ENCODE measurements around the gene OR2V1. TPM values are rescaled to one million over a fixed set of nuclear protein-coding genes. Genes with fewer than 3 reads are reported as not detected.
"Not testable (repeated sequence)": the region's sequence is repeated elsewhere in the genome, so short reads cannot be mapped to it uniquely, and the experiment has no call there.

The OR2V1 gene
- total and polyA plus RNA-seq, 2 donors (not counting 1 experiment from before 2014, with no cell fraction given): not detected

GRCh38 chr5:181113572-181113971, 17.4 kb downstream of the OR2V1 start:
- H3K9me3 Mint-ChIP-seq (ENCODE audit: insufficient read depth); H3K4me2 ChIP-seq (replicated peaks; ENCODE audit: low read depth, low read length, poor library complexity, severe bottlenecking); H3K4me1 Mint-ChIP-seq; H3K9ac ChIP-seq (ENCODE audit: low read length); POLR2A ChIA-PET; H2AFZ ChIP-seq (ENCODE audit: insufficient read depth, low read depth, low read length, poor library complexity, severe bottlenecking); H3K4me3 Mint-ChIP-seq; H3K79me2 ChIP-seq (ENCODE audit: control insufficient read depth, insufficient read depth, low read length); H3K36me3 ChIP-seq (replicated peaks in 1 of 2; ENCODE audit: control extremely low read depth in 1 of 2, control insufficient read depth in 1 of 2, extremely low read depth in 1 of 2, insufficient read depth in 2 of 2, low read length in 1 of 2); intact Hi-C loops (cut with micrococcal nuclease); H4K20me1 ChIP-seq (ENCODE audit: control insufficient read depth, insufficient read depth, low read length, poor library complexity, severe bottlenecking); DNase-seq; ATAC-seq (ENCODE audit: low read depth); H3K4me3 ChIP-seq (ENCODE audit: control extremely low read depth in 1 of 5, extremely low read depth in 1 of 5, insufficient read depth in 1 of 5, low read depth in 2 of 5, low read length in 4 of 5); H3K27ac Mint-ChIP-seq; H3K27ac ChIP-seq (ENCODE audit: low read length in 2 of 2): not testable (repeated sequence)
- H3K27me3 ChIP-seq (replicated peaks in 1 of 4; ENCODE audit: control extremely low read depth in 1 of 4, control insufficient read depth in 3 of 4, insufficient read depth in 4 of 4, low read length in 3 of 4): peaks cover 0 to 63% (median 20%) of the 10 kb centered on the region in 4 experiments
- WGBS (ENCODE audit: insufficient coverage): 87% methylated on average over 3 of the region's 13 CpGs
- CTCF ChIA-PET: interaction anchor here (0.7 kb wide), 1 partner anchor 25 kb away, joined by 3 read pairs; no protein-coding TSS in a partner anchor
- peaks cover 5 to 12% of the 10 kb centered on the region in 2 donors for H3K4me1 ChIP-seq (ENCODE audit: control insufficient read depth in 2 of 2, insufficient read depth in 2 of 2, low read length in 2 of 2)
- peaks cover 76% of the 10 kb centered on the region for H3K27me3 Mint-ChIP-seq
- H3K9me3 ChIP-seq (ENCODE audit: control extremely low read depth in 1 of 3, control insufficient read depth in 2 of 3, insufficient read depth in 1 of 3, low read length in 2 of 3): peaks cover 0 to 18% (median 0%) of the 10 kb centered on the region in 3 donors

DNA sequence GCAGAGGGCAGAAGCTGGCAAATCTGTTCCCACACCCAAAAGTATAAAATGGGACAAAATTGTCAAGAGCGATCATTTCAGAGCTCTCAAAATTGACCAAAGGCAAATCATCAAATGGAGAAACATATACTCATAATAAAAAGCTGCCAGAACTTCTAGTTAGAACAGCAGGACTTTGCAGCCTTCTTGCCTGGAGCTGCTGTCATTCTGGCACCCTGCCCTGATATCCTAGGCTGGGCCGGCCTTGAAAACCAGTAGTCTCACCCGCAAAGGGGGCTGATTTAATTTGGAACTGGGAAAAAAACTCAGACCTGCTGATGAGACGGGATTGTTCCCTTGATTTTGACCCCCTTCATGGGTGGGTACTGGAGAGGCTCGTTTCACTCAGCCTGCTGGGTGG, 18.5 kb downstream of the OR2V1 start:
- intact Hi-C loops (cut with micrococcal nuclease): no loop called here
- H3K4me1 Mint-ChIP-seq: peaks cover 4% of the 10 kb centered on the region
- Histone ChIP-seq H4K20me1 (ENCODE audit: control insufficient read depth, insufficient read depth, low read length, poor library complexity, severe bottlenecking) (no peaks in the 10 kb centered on the region), H3K9me3 (ENCODE audit: control extremely low read depth in 1 of 3, control insufficient read depth in 2 of 3, insufficient read depth in 1 of 3, low read length in 2 of 3) (peaks cover 0 to 18% (median 0%) of the 10 kb centered on the region in 3 donors), H3K4me1 (ENCODE audit: control insufficient read depth in 2 of 2, insufficient read depth in 2 of 2, low read length in 2 of 2) (peaks cover 5 to 12% of the 10 kb centered on the region in 2 donors), H3K4me2 (replicated peaks; ENCODE audit: low read depth, low read length, poor library complexity, severe bottlenecking) (no peak overlapping the region), H3K27me3 (replicated peaks in 1 of 4; ENCODE audit: control extremely low read depth in 1 of 4, control insufficient read depth in 3 of 4, insufficient read depth in 4 of 4, low read length in 3 of 4) (peaks cover 0 to 69% (median 21%) of the 10 kb centered on the region in 4 experiments), H3K36me3 (replicated peaks in 1 of 2; ENCODE audit: control extremely low read depth in 1 of 2, control insufficient read depth in 1 of 2, extremely low read depth in 1 of 2, insufficient read depth in 2 of 2, low read length in 1 of 2) (no peaks in the 10 kb centered on the region), H3K4me3 (ENCODE audit: control extremely low read depth in 1 of 5, extremely low read depth in 1 of 5, insufficient read depth in 1 of 5, low read depth in 2 of 5, low read length in 4 of 5) (no peak overlapping the region), H3K79me2 (ENCODE audit: control insufficient read depth, insufficient read depth, low read length) (no peaks in the 10 kb centered on the region), H3K27ac (ENCODE audit: low read length in 2 of 2) (no peak overlapping the region), H3K9ac (ENCODE audit: low read length) (no peak overlapping the region), H2AFZ (ENCODE audit: insufficient read depth, low read depth, low read length, poor library complexity, severe bottlenecking) (no peak overlapping the region)
- TF ChIP-seq CTCF (IDR thresholded peaks at IDR 0.05): no peak
- TF ChIP-seq EZH2 (IDR thresholded peaks at IDR 0.05; ENCODE audit: borderline replicate concordance, insufficient read depth, low read depth, low read length, poor library complexity, severe bottlenecking): no peak
- H3K27ac Mint-ChIP-seq: no peak overlapping the region
- DNase-seq (no peak), ATAC-seq (ENCODE audit: low read depth) (no peak)
- ChIA-PET POLR2A (no interaction called here), CTCF (no interaction called here)
- H3K4me3 Mint-ChIP-seq: no peak overlapping the region
- no peaks in the 10 kb centered on the region for H3K9me3 Mint-ChIP-seq (ENCODE audit: insufficient read depth)
- peaks cover 71% of the 10 kb centered on the region for H3K27me3 Mint-ChIP-seq
- 100% methylated on average over 1 of the region's 5 CpGs for WGBS (ENCODE audit: insufficient coverage)

All from B cell (primary cell).